Neural cell (in vitro differentiated cells): ENCODE data around the gene TXNDC16.

Experiments used
- RAD21 ChIP-seq: fragments of 450-650 bp; conservative IDR thresholded peaks from 2 replicates; pipeline ENCODE4 v1.6.1; 2014; ENCODE audit warnings: antibody characterized with exemption, mild to moderate bottlenecking, moderate library complexity
- TAF1 ChIP-seq: IDR thresholded peaks from 2 replicates; pipeline ENCODE4 v1.6.1; 2012; ENCODE audit warnings: low read depth
- TF ChIP-seq, protein P1 (sequence below): fragments of 450-650 bp; IDR thresholded peaks from 2 replicates; pipeline ENCODE4 v1.5.1; 2014; ENCODE audit warnings: antibody characterized with exemption, mild to moderate bottlenecking, moderate library complexity; ENCODE audit not compliant: poor library complexity, severe bottlenecking

DNA sequence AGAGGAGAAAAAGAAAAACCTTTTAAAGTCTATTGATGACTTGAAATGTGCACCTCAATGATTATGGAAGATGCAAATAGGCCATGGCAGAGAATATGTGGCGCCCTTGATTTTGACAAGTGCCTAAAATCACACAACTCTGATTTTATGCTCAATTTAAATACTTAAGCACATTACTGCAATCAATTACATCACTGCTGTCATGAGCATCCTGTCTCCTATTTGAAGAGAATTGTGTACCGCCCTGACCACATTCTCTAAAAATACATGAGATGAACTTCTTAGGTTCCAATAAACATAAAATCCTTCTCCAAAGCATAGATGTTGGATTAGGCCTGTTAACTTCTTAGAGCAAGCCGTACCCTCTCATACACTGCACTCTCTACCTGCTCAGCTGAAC lies 1.6 kb downstream of the TXNDC16 start:
- TF ChIP-seq, protein P1, sequence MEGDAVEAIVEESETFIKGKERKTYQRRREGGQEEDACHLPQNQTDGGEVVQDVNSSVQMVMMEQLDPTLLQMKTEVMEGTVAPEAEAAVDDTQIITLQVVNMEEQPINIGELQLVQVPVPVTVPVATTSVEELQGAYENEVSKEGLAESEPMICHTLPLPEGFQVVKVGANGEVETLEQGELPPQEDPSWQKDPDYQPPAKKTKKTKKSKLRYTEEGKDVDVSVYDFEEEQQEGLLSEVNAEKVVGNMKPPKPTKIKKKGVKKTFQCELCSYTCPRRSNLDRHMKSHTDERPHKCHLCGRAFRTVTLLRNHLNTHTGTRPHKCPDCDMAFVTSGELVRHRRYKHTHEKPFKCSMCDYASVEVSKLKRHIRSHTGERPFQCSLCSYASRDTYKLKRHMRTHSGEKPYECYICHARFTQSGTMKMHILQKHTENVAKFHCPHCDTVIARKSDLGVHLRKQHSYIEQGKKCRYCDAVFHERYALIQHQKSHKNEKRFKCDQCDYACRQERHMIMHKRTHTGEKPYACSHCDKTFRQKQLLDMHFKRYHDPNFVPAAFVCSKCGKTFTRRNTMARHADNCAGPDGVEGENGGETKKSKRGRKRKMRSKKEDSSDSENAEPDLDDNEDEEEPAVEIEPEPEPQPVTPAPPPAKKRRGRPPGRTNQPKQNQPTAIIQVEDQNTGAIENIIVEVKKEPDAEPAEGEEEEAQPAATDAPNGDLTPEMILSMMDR, result no peak
- TF ChIP-seq RAD21 (no peak), TAF1 (no peak)
